K562 (cell line): Measurements from ENCODE around the gene LSM4. TPM values are rescaled to one million over a fixed set of nuclear protein-coding genes. Genes with fewer than 3 reads are reported as not detected.

Source experiments
- ADNP ChIP-seq: fragments of 200-800 bp; sonication (Bioruptor generic); IDR thresholded peaks from 2 replicates; pipeline ENCODE4 v1.6.1; 2016; ENCODE audit warnings: missing genetic modification characterization, missing compliant biosample characterization
- ARID2 ChIP-seq: fragments of 450-650 bp; IDR thresholded peaks from 2 replicates; pipeline ENCODE4 v1.6.1; 2017; ENCODE audit warnings: antibody characterized with exemption, mild to moderate bottlenecking
- CXXC5 ChIP-seq: fragments of 250-450 bp; sonication (Bioruptor Pico); IDR thresholded peaks from 2 replicates; pipeline ENCODE4 v1.8.0; 2022; ENCODE audit warnings: inconsistent platforms, mild to moderate bottlenecking, moderate library complexity
- FUS ChIP-seq: fragments of 200-400 bp; formaldehyde crosslinking; optimal IDR thresholded peaks from 2 replicates; pipeline ENCODE3; 2017; ENCODE audit warnings: low read depth, low read length
- HDAC1 ChIP-seq, 2 experiments: fragments of 450-650 bp; IDR thresholded peaks; 2 replicates each; pipeline ENCODE4 v1.6.1; 2016 to 2017; ENCODE audit warnings: inconsistent platforms in 1 of 2, mild to moderate bottlenecking in 1 of 2, moderate library complexity in 1 of 2
- HDGF ChIP-seq: fragments of 450-650 bp; IDR thresholded peaks from 2 replicates; pipeline ENCODE4 v1.6.1; 2016
- NCOA2 ChIP-seq, 2 experiments: fragments of 450-650 bp; IDR thresholded peaks; 2 replicates each; pipeline ENCODE4 v1.6.1; 2018; ENCODE audit warnings: mild to moderate bottlenecking in 2 of 2, moderate library complexity in 1 of 2; ENCODE audit not compliant: partially characterized antibody in 2 of 2
- RBM14 ChIP-seq: fragments of 200-400 bp; formaldehyde crosslinking; IDR thresholded peaks from 2 replicates; pipeline ENCODE4 v1.6.1; 2018; ENCODE audit warnings: low read depth, mild to moderate bottlenecking, low read length, moderate library complexity, borderline replicate concordance; ENCODE audit not compliant: insufficient read depth
- RBM25 ChIP-seq: fragments of 200-400 bp; formaldehyde crosslinking; IDR thresholded peaks from 2 replicates; pipeline ENCODE4 v1.6.1; 2018; ENCODE audit warnings: low read length, low read depth, moderate library complexity; ENCODE audit not compliant: severe bottlenecking
- SP2 ChIP-seq: IDR thresholded peaks from 2 replicates; pipeline ENCODE4 v1.6.1; 2011; ENCODE audit warnings: mild to moderate bottlenecking, low read depth, low read length, moderate library complexity; ENCODE audit not compliant: poor library complexity, severe bottlenecking; ENCODE audit errors: extremely low read depth
- STAG1 ChIP-seq: sonication (generic); formaldehyde crosslinking; IDR thresholded peaks from 2 replicates; pipeline ENCODE4 v1.5.0; 2020; ENCODE audit warnings: missing genetic modification reagents, borderline replicate concordance
- TARDBP ChIP-seq: fragments of 450-650 bp; IDR thresholded peaks from 2 replicates; pipeline ENCODE4 v1.6.1; 2016
- TFAP4 ChIP-seq: sonication (generic); formaldehyde crosslinking; IDR thresholded peaks from 2 replicates; pipeline ENCODE4 v1.8.0; 2022; ENCODE audit warnings: missing genetic modification reagents, mild to moderate bottlenecking, moderate library complexity, borderline replicate concordance
- TOE1 ChIP-seq, 2 experiments: fragments of 450-650 bp in 1 of 2; sonication (generic) in 1 of 2; formaldehyde crosslinking in 1 of 2; IDR thresholded peaks; 2 replicates each; pipeline versions ENCODE4 v1.7.1 to v1.8.0; 2016 to 2022; ENCODE audit warnings: borderline replicate concordance in 2 of 2, mild to moderate bottlenecking in 2 of 2, antibody characterized with exemption in 1 of 2, inconsistent platforms in 1 of 2, low read depth in 1 of 2, missing genetic modification reagents in 1 of 2, moderate library complexity in 1 of 2
- U2AF1 ChIP-seq: fragments of 200-400 bp; formaldehyde crosslinking; optimal IDR thresholded peaks from 2 replicates; pipeline ENCODE3; 2017; ENCODE audit warnings: mild to moderate bottlenecking, low read depth, low read length, moderate library complexity
- ZNF165 ChIP-seq: fragments of 250-450 bp; sonication (Bioruptor Pico); IDR thresholded peaks from 2 replicates; pipeline ENCODE4 v1.4.0; 2020; ENCODE audit warnings: borderline replicate concordance
- ZNF354B ChIP-seq: fragments of 250-450 bp; sonication (Bioruptor Pico); IDR thresholded peaks from 2 replicates; pipeline ENCODE4 v1.4.0; 2020
- polyA plus RNA-seq, 8 experiments: library from polyadenylated mRNA; depleted of rRNA in 4 of 8; stranded (reverse) in 5 of 8; unstranded in 3 of 8; fragments of >200 nt; fragmentation: Nextera tagmentation in 2 of 8; fragmentation: Illumina TruSeq in 1 of 8; extraction: Ambion mirVana in 2 of 8; extraction: Trizol in 1 of 8; gene quantifications; 2 replicates each; pipeline versions ENCODE4 v1.2.1 to v1.2.3, GENCODE V29; 2011 to 2014; ENCODE audit warnings: inconsistent platforms in 1 of 8, missing spikeins in 1 of 8
- total RNA-seq, 7 experiments: library from RNA; depleted of rRNA in 6 of 7; stranded (reverse); fragments of >200 nt in 6 of 7; fragmentation: Illumina TruSeq in 2 of 7; extraction: Trizol in 2 of 7; gene quantifications; 2 replicates each; pipeline versions ENCODE4 v1.2.1 to v1.2.3, GENCODE V29; 2011 to 2021; ENCODE audit warnings: low replicate concordance in 1 of 7
- TF ChIP-seq, protein P1 (sequence below): sonication (generic); formaldehyde crosslinking; IDR thresholded peaks from 2 replicates; pipeline ENCODE4 v1.8.1; 2023; ENCODE audit warnings: missing genetic modification reagents, mild to moderate bottlenecking, borderline replicate concordance
- TF ChIP-seq, protein P2 (sequence below): fragments of 250-450 bp; sonication (Bioruptor Pico); IDR thresholded peaks from 2 replicates; pipeline ENCODE4 v1.5.0; 2020; ENCODE audit warnings: mild to moderate bottlenecking, borderline replicate concordance

LSM4 gene
- total and polyA plus RNA-seq, 9 of the 15 experiments (the other 6 are each of a cell fraction or from before 2014, with no cell fraction given), result 11.9 to 763 (median 202) TPM

DNA sequence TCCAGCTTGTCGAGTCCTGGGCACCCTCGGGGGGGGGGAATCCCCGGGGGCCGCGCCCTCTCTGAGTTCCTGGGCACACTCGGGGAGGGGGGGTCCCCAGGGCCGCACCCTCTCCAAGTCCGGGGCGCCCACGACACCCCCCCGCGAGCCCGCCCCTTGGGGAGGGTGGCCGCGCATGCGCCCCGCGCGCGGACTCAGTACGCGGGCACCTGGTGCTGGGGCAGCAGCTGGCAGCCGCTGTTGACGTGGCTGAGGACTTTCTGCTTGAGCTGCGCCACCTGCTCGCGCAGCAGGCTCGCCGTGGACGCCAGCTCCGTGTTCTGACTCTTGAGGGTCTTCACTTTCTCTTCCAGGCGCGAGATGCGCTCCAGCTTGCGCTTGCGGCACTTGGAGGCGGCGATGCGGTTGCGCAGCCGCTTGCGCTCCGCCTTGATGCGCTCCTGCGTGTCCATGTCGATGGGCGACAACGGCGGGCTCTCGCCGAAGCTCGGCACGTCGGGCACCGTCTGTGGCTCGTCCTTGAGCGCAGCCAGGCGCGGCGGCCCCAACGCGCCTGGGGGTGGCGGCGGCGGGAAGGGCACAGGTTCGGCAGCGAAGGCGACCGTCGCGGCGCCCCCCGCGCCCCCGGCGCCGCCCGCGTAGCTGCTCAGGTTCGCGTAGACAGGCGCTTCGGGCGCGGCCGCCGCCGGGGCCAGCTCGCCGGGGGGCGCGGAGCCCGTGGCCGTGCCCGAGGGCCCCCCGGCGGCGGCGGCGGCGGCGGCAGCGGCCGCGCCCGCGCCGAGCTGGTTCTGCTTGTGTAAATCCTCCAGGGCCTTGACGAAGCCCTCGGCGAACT, 42.4 kb downstream of the LSM4 start (continued):
- TF ChIP-seq, protein P1, sequence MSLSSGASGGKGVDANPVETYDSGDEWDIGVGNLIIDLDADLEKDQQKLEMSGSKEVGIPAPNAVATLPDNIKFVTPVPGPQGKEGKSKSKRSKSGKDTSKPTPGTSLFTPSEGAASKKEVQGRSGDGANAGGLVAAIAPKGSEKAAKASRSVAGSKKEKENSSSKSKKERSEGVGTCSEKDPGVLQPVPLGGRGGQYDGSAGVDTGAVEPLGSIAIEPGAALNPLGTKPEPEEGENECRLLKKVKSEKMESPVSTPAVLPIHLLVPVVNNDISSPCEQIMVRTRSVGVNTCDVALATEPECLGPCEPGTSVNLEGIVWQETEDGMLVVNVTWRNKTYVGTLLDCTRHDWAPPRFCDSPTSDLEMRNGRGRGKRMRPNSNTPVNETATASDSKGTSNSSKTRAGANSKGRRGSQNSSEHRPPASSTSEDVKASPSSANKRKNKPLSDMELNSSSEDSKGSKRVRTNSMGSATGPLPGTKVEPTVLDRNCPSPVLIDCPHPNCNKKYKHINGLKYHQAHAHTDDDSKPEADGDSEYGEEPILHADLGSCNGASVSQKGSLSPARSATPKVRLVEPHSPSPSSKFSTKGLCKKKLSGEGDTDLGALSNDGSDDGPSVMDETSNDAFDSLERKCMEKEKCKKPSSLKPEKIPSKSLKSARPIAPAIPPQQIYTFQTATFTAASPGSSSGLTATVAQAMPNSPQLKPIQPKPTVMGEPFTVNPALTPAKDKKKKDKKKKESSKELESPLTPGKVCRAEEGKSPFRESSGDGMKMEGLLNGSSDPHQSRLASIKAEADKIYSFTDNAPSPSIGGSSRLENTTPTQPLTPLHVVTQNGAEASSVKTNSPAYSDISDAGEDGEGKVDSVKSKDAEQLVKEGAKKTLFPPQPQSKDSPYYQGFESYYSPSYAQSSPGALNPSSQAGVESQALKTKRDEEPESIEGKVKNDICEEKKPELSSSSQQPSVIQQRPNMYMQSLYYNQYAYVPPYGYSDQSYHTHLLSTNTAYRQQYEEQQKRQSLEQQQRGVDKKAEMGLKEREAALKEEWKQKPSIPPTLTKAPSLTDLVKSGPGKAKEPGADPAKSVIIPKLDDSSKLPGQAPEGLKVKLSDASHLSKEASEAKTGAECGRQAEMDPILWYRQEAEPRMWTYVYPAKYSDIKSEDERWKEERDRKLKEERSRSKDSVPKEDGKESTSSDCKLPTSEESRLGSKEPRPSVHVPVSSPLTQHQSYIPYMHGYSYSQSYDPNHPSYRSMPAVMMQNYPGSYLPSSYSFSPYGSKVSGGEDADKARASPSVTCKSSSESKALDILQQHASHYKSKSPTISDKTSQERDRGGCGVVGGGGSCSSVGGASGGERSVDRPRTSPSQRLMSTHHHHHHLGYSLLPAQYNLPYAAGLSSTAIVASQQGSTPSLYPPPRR, result 0 out of 2 replicates have a peak, but pooled peaks have one; percentile 5
- TF ChIP-seq CXXC5 (CRISPR knock-in tag) (peak; percentile 18; the same call in 1 of the 2 replicates), TOE1 (IDR thresholded peaks at IDR 0.05; ENCODE audit: borderline replicate concordance) (no peak), TOE1 (CRISPR knock-in tag; IDR thresholded peaks at IDR 0.05; ENCODE audit: borderline replicate concordance, low read depth) (peak; percentile 2; the same call in 1 of the 2 replicates), ADNP (no peak), RBM14 (peak; percentile 91; the same call in 1 of the 2 replicates), ARID2 (no peak), NCOA2 (IDR thresholded peaks at IDR 0.05; ENCODE audit: partially characterized antibody in 2 of 2) (no peak), SP2 (no peak), ZNF165 (no peak), RBM25 (peak; percentile 10), STAG1 (CRISPR knock-in tag) (no peak), TFAP4 (CRISPR knock-in tag) (peak; percentile 83), TARDBP (no peak), U2AF1 (peak; percentile 19), HDGF (0 out of 2 replicates have a peak, but pooled peaks have one; percentile 23), FUS (peak; percentile 42), HDAC1 (IDR thresholded peaks at IDR 0.05) (peak in 1 of 2 experiments; percentile 19; a peak in 1 of 4 replicates), ZNF354B (no peak)
- TF ChIP-seq, protein P2, sequence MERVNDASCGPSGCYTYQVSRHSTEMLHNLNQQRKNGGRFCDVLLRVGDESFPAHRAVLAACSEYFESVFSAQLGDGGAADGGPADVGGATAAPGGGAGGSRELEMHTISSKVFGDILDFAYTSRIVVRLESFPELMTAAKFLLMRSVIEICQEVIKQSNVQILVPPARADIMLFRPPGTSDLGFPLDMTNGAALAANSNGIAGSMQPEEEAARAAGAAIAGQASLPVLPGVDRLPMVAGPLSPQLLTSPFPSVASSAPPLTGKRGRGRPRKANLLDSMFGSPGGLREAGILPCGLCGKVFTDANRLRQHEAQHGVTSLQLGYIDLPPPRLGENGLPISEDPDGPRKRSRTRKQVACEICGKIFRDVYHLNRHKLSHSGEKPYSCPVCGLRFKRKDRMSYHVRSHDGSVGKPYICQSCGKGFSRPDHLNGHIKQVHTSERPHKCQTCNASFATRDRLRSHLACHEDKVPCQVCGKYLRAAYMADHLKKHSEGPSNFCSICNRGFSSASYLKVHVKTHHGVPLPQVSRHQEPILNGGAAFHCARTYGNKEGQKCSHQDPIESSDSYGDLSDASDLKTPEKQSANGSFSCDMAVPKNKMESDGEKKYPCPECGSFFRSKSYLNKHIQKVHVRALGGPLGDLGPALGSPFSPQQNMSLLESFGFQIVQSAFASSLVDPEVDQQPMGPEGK (CRISPR knock-in tag), result no peak
